Sigmoid colon (tissue), 7 donors: ENCODE results near the gene AIPL1. TPM values are rescaled to one million over a fixed set of nuclear protein-coding genes. Genes with fewer than 3 reads are reported as not detected.

Experiments
- DNase-seq: peaks from one replicate; pipeline ENCODE4 v3.0.0-alpha.2; 2019
- H3K27ac ChIP-seq, 4 donors: fragments of 200-600 bp; sonication (generic); one replicate each; pipeline ENCODE4 v1.5.1; 2016 to 2019; ENCODE audit warnings: mild to moderate bottlenecking in 1 of 4
- H3K27me3 ChIP-seq, 3 donors: fragments of 200-600 bp; sonication (generic); one replicate each; pipeline ENCODE4 v1.5.1; 2019; ENCODE audit warnings: mild to moderate bottlenecking in 1 of 3
- H3K36me3 ChIP-seq, 4 donors: fragments of 200-600 bp; sonication (generic); one replicate each; pipeline ENCODE4 v1.5.1; 2016 to 2019
- H3K4me1 ChIP-seq, 4 donors: fragments of 200-600 bp; sonication (generic); one replicate each; pipeline ENCODE4 v1.5.1; 2017 to 2019
- H3K4me3 ChIP-seq, 4 donors: fragments of 200-600 bp; sonication (generic); one replicate each; pipeline ENCODE4 v1.5.1; 2017 to 2019; ENCODE audit warnings: mild to moderate bottlenecking in 2 of 4, moderate library complexity in 1 of 4
- H3K9me3 ChIP-seq, 4 donors: fragments of 200-600 bp in 3 of 4; sonication (generic) in 3 of 4; one replicate each; pipeline versions ENCODE4 v1.5.1 to v1.6.1; 2013 to 2019
- EP300 ChIP-seq, 4 donors: sonication (generic); formaldehyde crosslinking; IDR thresholded peaks; one replicate each; pipeline ENCODE4 v1.6.1; 2017; ENCODE audit warnings: antibody characterized with exemption in 4 of 4
- POLR2A ChIP-seq, 2 donors: fragments of 450-650 bp; IDR thresholded peaks; one replicate each; pipeline ENCODE4 v1.6.1; 2016; ENCODE audit warnings: antibody characterized with exemption in 2 of 2, mild to moderate bottlenecking in 2 of 2, moderate library complexity in 2 of 2
- POLR2AphosphoS5 ChIP-seq, 4 donors: sonication (generic); formaldehyde crosslinking; IDR thresholded peaks; one replicate each; pipeline ENCODE4 v1.6.1; 2017; ENCODE audit warnings: antibody characterized with exemption in 4 of 4
- WGBS, 2 donors: extraction: QIAGEN DNeasy Blood & Tissue Kit; methylation state at CpG; one replicate each; pipeline ENCODE4 v1.1.7; 2013; 5-methylcytosine and 5-hydroxymethylcytosine counted together
- intact Hi-C: fragments of 100-400 bp; cut with DNase I; formaldehyde crosslinking; loops from one replicate; pipeline ENCODE4 v1.15.1; 2023
- polyA plus RNA-seq, 3 donors: library from polyadenylated mRNA; stranded (reverse); fragments of 200-250 nt; gene quantifications; one replicate each; pipeline ENCODE4 v1.2.3, GENCODE V29; 2013
- total RNA-seq, 4 donors: library from RNA; depleted of rRNA; stranded (reverse); fragments of >200 nt; gene quantifications; one replicate each; pipeline ENCODE4 v1.1.0, GENCODE V29; 2016
- TF ChIP-seq, protein P1 (sequence below), 4 experiments: fragments of 450-650 bp in 3 of 4; fragments of 200-600 bp in 1 of 4; IDR thresholded peaks; one replicate each; pipeline ENCODE4 v1.5.1; 2016 to 2019; ENCODE audit warnings: antibody characterized with exemption in 4 of 4, mild to moderate bottlenecking in 3 of 4, moderate library complexity in 2 of 4
- donor health status: healthy with polysubstance abuse.
- donor health status: Bipolar disorder and iron deficiency.
- donor health status: healthy.

Gene AIPL1
- total and polyA plus RNA-seq, 7 donors, result not detected

DNA sequence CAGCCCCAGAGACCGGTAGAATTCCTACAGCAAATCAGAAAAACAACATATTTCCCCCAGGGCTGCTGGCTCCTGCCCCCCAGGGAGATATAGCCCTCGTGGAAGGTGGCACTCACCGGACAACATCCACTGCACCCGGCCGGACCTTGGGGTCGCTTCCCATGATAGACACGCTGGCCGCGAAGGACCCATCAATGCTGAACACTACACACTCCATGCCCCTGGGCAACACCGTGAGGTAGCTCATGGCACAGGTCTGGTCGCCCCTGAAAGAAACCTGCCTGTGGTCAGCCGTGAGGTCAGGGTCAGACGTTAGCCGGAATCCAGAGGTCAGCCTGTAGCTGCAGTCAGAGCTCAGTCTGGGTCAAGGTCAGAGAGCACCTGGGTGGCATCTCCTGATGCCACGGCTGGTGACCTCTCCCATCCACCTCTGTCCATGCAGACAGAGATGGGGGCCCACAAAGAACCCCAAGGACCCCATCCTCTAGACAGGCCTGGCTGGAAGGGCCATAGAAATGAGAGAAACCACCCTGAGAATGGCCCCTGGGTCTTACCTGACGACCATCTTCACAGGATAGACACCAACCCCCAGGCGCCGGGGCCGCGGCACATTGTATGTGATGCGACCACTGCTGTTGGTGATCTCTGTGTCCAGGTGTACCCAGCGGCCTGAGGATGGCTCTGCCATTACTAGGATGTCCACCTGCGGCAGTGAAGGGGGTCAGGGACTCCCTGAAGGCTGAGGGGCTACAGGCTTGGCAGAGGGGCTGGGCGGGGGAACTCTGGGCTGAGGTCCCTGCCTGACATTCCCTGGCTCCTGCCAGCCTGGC is 28.9 kb upstream of the AIPL1 start:
- Histone ChIP-seq H3K27ac (no peak overlapping the region), H3K4me1 (no peaks in the 10 kb centered on the region), H3K9me3 (no peaks in the 10 kb centered on the region), H3K36me3 (peaks cover 0 to 16% (median 5%) of the 10 kb centered on the region in 4 donors), H3K4me3 (no peak overlapping the region), H3K27me3 (no peaks in the 10 kb centered on the region)
- 94% methylated on average over 24 of the region's 24 CpGs for WGBS, 2 donors
- DNase-seq, result no peak
- TF ChIP-seq POLR2AphosphoS5 (IDR thresholded peaks at IDR 0.05), result no peak
- TF ChIP-seq POLR2A (IDR thresholded peaks at IDR 0.05), result no peak
- TF ChIP-seq, protein P1, sequence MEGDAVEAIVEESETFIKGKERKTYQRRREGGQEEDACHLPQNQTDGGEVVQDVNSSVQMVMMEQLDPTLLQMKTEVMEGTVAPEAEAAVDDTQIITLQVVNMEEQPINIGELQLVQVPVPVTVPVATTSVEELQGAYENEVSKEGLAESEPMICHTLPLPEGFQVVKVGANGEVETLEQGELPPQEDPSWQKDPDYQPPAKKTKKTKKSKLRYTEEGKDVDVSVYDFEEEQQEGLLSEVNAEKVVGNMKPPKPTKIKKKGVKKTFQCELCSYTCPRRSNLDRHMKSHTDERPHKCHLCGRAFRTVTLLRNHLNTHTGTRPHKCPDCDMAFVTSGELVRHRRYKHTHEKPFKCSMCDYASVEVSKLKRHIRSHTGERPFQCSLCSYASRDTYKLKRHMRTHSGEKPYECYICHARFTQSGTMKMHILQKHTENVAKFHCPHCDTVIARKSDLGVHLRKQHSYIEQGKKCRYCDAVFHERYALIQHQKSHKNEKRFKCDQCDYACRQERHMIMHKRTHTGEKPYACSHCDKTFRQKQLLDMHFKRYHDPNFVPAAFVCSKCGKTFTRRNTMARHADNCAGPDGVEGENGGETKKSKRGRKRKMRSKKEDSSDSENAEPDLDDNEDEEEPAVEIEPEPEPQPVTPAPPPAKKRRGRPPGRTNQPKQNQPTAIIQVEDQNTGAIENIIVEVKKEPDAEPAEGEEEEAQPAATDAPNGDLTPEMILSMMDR (IDR thresholded peaks at IDR 0.05), result no peak
- no peak for TF ChIP-seq EP300 (IDR thresholded peaks at IDR 0.05)
- intact Hi-C loops, result no loop called here

DNA sequence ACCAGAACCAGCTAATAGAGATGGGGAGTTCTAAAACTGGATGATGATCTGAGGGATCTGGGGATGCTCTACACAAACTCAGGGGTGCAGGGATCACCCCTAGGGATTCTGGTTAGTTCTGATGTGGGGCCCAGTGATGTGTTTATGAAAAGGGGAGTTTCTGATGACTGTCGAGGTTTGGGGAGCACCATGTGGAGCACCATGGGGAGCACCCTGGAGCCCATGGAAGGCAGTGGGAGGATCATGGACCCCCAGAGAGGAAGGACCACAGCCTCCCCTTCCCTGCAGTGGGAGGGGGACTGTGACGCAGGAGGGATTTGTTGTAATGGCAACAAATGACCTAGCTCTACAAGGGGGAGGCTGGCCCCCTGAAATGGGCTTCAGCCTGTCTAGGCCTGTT is 27.8 kb upstream of the AIPL1 start:
- DNase-seq, result no peak
- H3K4me1 ChIP-seq, result no peaks in the 10 kb centered on the region
- no peak overlapping the region for H3K27ac ChIP-seq
- peaks cover 0 to 16% (median 5%) of the 10 kb centered on the region in 4 donors for H3K36me3 ChIP-seq
- intact Hi-C loops, result no loop called here
- H3K4me3 ChIP-seq, result no peak overlapping the region
- H3K27me3 ChIP-seq, result no peaks in the 10 kb centered on the region
- no peaks in the 10 kb centered on the region for H3K9me3 ChIP-seq
- TF ChIP-seq POLR2A (IDR thresholded peaks at IDR 0.05) (no peak), POLR2AphosphoS5 (IDR thresholded peaks at IDR 0.05) (no peak), EP300 (IDR thresholded peaks at IDR 0.05) (no peak)
- TF ChIP-seq, protein P1 (IDR thresholded peaks at IDR 0.05), result no peak
- WGBS, 2 donors, result 88 to 95% methylated on average over 2 of the region's 2 CpGs

DNA sequence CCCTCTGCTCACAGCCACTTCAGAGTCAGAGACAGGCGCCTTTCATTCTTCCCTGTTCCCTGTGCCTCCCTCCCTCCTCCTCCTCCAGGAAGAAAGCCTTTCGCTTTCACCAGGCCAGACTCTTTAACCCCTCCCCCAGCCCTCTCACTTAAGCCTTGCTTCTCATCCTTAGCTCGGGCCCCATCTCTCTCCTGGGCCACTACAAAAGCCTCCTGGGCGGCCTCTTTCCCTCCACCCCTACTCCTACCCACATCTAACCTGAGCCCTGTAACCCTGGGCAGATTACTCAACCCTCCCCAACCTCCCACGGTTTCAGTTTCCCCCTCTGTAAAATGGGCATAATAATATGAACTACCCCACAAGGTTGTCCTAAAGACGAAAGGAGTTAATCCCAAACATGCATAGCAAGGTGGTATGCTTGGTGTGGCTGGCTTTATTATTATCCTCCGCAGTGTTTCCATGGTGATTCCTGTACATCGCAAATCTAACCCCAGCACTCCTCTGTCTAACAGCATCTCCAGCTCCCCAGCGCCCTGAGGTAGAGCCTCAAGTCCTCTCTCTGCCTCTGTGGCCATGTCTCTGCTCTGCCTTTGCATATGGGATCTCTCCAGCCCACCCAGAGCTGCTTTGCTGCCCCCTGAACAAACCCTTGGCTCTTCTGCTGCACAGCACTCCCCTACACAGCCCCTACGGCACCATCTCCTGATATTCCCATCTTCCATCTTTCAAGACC is 27.0 kb upstream of the AIPL1 start:
- no peak for DNase-seq
- TF ChIP-seq, protein P1 (IDR thresholded peaks at IDR 0.05), result no peak
- TF ChIP-seq POLR2A (IDR thresholded peaks at IDR 0.05) (no peak), POLR2AphosphoS5 (IDR thresholded peaks at IDR 0.05) (no peak), EP300 (IDR thresholded peaks at IDR 0.05) (no peak)
- H3K27ac ChIP-seq, result no peak overlapping the region
- H3K4me1 ChIP-seq, result peaks cover 0 to 4% (median 0%) of the 10 kb centered on the region in 4 donors
- no peaks in the 10 kb centered on the region for H3K27me3 ChIP-seq
- 79 to 81% methylated on average over 10 of the region's 10 CpGs for WGBS, 2 donors
- peaks cover 0 to 16% (median 5%) of the 10 kb centered on the region in 4 donors for H3K36me3 ChIP-seq
- intact Hi-C loops, result no loop called here
- H3K9me3 ChIP-seq, result no peaks in the 10 kb centered on the region
- H3K4me3 ChIP-seq, result no peak overlapping the region

DNA sequence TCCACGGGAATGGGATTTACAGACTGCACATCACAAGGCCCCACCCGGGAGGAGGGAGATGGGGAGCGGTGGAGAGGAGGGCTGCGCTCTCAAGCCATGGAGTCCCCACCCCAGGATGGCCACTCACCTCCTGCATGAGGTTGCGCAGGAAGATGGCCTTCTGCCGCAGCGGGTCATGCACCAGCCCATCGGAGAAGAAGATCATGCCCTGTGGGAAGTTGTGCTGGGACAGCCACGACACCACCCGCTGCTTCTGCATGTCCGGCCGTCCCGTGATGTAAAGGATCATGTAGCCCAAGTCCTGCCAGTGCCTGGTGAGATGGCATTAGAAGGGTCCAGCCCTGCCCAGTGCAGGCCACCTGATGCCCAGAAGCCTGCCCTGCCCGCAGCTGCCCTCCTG is 26.3 kb upstream of the AIPL1 start:
- Histone ChIP-seq H3K27ac (no peak overlapping the region), H3K9me3 (no peaks in the 10 kb centered on the region), H3K4me1 (peaks cover 0 to 7% (median 0%) of the 10 kb centered on the region in 4 donors), H3K36me3 (peaks cover 0 to 16% (median 5%) of the 10 kb centered on the region in 4 donors), H3K4me3 (no peak overlapping the region), H3K27me3 (no peaks in the 10 kb centered on the region)
- TF ChIP-seq EP300 (IDR thresholded peaks at IDR 0.05), result no peak
- intact Hi-C loops, result no loop called here
- WGBS, 2 donors, result 95 to 97% methylated on average over 14 of the region's 14 CpGs
- no peak for DNase-seq

DNA sequence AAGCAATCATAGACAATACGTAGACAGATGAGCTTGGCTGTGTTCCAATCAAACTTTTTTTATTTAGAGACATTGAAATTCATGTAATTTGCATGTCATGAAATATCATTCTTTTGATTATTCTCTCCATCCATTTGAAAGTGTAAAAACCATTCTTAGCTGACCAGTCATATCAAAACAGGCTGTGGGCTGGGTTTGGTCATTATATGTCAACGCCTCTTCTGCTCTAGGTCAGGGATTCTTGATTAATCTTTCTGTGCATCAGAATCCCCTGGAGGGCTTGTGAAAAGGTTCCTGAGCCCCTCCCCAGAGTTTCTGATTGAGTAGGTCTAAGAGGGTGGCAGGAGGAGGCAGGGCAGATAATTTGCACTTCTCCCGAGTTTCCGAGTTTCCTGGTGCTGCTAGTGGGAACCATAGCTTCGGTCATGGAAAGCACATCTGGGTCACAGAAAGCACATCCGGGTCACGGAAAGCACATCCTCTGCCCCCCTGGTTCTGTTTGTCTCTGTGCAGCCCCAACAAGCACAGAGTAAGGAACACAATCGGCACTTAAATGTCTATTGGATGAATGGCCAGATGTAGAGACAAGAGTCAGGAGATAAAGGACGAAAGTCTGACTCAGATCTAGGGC is 25.7 kb upstream of the AIPL1 start:
- Histone ChIP-seq H3K27me3 (no peaks in the 10 kb centered on the region), H3K4me3 (no peak overlapping the region), H3K36me3 (peaks cover 0 to 16% (median 5%) of the 10 kb centered on the region in 4 donors), H3K4me1 (peaks cover 0 to 7% (median 0%) of the 10 kb centered on the region in 4 donors), H3K27ac (no peak overlapping the region), H3K9me3 (no peaks in the 10 kb centered on the region)
- TF ChIP-seq EP300 (IDR thresholded peaks at IDR 0.05) (no peak), POLR2AphosphoS5 (IDR thresholded peaks at IDR 0.05) (no peak), POLR2A (IDR thresholded peaks at IDR 0.05) (no peak)
- TF ChIP-seq, protein P1 (IDR thresholded peaks at IDR 0.05), result no peak
- DNase-seq, result no peak
- intact Hi-C loops, result no loop called here
- WGBS, 2 donors, result 88 to 90% methylated on average over 9 of the region's 9 CpGs
